HG03354 (cell line): ENCODE measurements around the gene METTL21C.

Experiments used
- ATAC-seq: cut with Tn5 transposase; IDR thresholded peaks from one replicate; pipeline ENCODE4 v1.9.1; 2021; ENCODE audit warnings: mild to moderate bottlenecking; ENCODE audit not compliant: unreplicated experiment, poor library complexity, severe bottlenecking

METTL21C gene

GRCh38 chr13:102675115-102675514 is 19.7 kb downstream of the METTL21C start:
- ATAC-seq = no peak

GRCh38 chr13:102670130-102670529 is 24.7 kb downstream of the METTL21C start:
- ATAC-seq = no peak

DNA sequence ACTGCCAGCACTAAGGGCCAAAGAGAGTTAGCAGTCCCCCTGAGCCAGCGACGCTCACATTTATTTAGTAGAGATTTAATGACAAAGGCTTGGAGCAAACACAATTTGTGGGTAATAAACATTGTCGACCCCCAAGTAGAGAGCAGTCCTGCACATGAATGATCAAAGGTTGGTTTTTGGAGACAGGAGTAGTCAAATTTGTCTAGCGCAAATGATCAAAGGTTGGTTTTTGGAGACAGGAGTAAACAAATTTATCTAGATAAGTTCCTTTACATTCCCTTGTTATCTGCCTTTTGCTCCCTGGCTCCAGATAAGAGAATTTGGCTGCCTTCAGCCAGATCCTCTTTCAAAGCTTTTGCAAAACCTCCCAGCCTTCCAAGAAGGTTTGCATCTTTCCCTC is 26.9 kb downstream of the METTL21C start:
- ATAC-seq = no peak

- no peak for ATAC-seq
These were observed 27.8 kb downstream of the METTL21C start for GRCh38 chr13:102667023-102667422.

GRCh38 chr13:102659168-102659713 is 35.6 kb downstream of the METTL21C start:
- ATAC-seq = no peak

GRCh38 chr13:102658660-102659059 is 36.2 kb downstream of the METTL21C start:
- no peak for ATAC-seq

DNA sequence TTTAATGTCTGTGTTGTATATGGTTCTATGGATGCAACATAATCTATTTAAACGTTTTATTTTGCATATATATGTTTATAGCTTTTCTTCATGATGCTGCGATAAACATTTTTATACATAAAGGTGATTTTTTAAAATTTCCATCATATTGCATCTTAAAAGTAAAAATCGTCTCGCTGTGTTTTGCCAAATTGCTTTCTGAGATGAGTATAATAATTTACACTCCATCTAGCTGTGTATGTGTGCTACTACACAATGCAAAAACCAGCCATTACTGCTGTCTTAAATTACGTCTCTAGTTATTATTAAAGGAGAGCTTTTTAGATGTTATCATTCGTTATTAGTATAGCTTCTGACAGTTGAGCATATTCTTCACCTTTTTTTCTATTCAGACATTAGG is 37.2 kb downstream of the METTL21C start:
- no peak for ATAC-seq

GRCh38 chr13:102654756-102655155 is 40.1 kb downstream of the METTL21C start:
- no peak for ATAC-seq

DNA sequence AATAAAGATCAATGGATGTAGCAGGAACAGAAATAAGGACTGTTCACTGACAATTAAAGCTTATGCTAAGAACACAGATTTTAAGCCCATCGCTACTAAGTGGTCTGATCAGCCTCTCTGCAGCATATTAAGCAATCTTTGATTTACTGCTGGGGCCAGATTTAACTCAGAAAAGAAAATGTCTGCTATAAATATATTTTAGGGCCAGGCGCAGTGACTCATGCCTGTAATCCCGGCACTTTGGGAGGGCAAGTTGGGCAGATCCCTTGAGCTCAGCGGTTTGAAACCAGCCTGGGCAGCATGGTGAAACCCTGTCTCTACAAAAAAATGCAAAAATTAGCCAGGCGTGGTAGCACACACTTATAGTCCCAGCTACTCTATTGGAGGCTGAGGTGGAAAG is 43.0 kb downstream of the METTL21C start:
- no peak for ATAC-seq

- ATAC-seq = no peak
These were observed 43.5 kb downstream of the METTL21C start for GRCh38 chr13:102651392-102651791.

DNA sequence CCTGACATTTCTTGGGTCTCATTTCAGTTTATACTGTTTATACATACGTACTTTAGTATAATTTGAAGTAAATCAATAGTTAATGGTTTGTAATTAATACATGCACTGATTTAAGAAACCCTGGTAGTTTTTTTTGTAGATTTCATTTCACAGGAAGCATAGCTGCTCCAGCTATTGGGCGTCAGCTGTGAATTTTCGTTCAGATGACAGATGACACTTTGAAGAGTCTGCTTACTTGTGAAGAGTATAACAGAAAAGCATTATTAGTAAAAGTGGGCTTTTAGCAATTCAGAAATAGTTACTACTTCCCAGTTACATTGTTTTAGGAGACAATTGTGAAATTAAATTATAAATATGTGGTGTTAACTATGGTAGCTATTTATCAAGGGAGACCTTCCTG is 44.4 kb downstream of the METTL21C start:
- no peak for ATAC-seq

GRCh38 chr13:102648046-102648445 is 46.8 kb downstream of the METTL21C start:
- ATAC-seq = no peak

DNA sequence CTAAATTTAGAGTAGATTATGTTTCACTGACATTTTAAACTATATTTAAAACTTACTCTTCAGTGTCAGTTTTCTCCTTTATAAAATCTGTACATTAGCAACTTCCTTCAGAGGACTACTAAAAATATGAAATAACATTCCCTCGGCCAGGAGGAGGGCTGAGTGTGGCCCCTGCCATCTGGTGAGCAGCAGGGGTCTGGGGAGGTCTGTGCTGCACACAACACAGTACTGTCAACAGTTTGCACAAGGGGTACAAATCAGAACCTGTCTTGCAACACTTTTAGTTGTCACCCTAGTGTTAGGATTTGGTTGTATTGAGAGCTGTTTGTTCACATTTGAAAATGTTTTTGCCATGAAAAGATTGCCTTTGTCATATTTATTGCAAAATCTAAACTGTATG is 49.1 kb downstream of the METTL21C start:
- no peak for ATAC-seq

DNA sequence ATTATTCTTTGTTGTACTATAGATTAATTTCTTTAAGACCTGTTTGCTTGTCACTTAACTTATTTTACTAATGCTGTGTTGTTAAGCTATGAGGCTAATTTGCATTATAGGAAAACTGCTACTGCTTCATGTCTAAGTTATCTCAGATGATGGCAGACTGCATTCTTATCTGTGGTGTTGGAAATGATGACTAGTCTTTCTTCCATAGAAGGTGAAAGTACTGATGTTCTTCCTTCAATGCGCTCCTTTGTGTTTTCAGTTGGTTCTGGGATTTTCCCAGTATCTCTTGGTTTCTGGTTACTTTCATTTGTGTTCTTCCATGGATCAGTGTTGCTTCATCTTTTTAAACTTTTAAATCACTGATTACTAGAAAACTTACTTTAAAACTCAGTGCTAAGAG is 51.2 kb downstream of the METTL21C start:
- no peak for ATAC-seq

DNA sequence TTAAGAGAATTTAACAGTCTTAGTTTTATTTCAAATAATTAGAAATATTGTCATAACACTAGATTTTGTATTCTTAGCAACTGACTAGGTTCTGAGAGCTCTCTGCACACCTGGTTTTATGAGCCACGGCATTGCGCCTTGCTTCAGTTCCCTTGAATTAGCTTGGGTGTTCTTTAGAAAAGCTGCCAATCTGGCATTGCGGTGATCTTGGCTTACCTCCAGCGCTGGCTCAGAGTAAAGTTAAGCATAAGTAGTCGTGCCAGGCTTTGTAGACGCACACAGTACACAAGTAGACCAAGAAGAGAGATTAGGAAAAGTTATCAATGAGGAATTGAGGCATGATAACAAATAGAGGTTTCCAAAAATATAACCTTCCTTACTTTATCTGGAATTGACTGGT is 52.4 kb downstream of the METTL21C start:
- ATAC-seq = no peak

DNA sequence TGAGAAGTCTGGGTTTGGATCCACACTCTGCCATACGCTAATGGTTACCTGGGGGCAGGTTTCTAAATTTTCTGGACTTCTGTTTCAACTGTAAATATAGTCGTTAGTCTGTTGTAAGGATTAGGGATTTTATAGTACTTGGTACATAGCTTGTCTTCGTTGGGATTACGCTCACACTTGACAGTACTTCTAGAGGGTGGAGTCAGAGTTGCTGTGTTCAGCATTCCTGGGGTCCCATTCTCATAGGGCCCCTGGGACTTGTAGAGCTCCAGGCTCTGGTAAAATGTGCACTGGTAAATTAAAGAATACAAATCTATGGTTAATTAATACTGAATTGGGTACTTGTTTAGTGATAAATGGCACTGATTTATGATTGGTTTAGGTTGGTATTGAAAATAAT is 52.8 kb downstream of the METTL21C start:
- no peak for ATAC-seq

- no peak for ATAC-seq
These were observed 56.1 kb downstream of the METTL21C start for GRCh38 chr13:102638741-102639140.
